ENCODE data around the gene GLS. TPM values are rescaled to one million over a fixed set of nuclear protein-coding genes. Genes with fewer than 3 reads are reported as not detected.

The GLS gene
- polyA plus RNA-seq, 3 donors, result 240 to 345 (median 296) TPM

- DNase-seq, result no peak
Measured at GRCh38 chr2:191012346-191012745, 131.7 kb downstream of the GLS start.

GRCh38 chr2:191012845-191013681, 132.4 kb downstream of the GLS start:
- no peak for DNase-seq

DNA sequence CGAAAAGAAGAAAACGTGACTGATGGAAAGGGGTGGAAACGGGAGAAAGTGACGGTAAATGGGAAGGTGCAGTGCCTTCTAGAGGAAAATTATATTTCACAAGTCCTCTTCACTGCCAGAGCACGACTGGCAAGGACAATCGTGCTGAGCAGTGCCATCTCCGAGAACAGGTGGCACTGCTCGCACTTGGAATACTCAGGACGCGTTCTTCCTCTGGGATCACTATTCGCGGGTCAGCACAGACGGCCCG, 133.0 kb downstream of the GLS start:
- DNase-seq, result no peak

DNA sequence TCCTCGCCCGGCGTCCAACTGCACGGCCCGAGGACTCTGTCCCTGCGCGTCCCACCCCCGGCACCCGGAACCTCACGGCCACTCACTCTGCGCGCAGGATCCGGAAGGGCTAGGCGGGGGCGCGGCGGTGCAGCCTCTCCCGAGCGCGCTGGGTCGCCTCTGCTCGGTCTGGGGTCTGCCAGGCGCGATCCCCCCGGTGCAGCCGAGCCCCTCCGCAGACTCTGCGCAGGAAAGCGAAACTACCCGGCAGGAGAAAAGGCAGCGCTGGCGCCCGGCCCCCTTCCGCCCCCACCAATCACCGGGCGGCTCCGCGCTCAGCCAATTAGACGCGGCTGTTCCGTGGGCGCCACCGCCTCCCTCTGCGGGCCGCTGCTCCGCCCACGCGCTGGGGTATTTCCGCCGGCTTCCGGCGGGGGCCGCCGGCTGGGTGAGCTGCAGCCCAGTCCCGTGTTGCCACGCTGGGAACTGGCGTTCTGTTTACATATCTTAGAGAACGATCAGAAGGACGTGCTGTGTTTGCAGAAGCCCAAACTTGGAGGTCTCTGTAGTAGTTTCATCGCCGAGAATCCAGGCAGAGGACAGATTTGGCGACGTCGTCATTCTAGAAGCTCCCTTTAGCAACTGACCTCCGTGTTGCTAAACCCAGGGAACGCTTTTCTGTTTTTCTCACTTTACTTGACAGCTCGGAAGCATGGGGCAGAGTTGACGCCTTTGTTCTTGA, 133.5 kb downstream of the GLS start, which contains the start of gene STAT1:
STAT1 (minus strand) TSS at position 240 of the 721 bp plus-strand sequence. CDS start 4,168 bp downstream, outside the sequence.
- peak; percentile 94 for DNase-seq

- no peak for DNase-seq
Measured at GRCh38 chr2:191014653-191015020, 134.0 kb downstream of the GLS start.

Other genes with a start within 250 kb of the GLS start
- 10 to 100 TPM; 57.2 to 67.9 (median 62.0) TPM for gene NAB1, start 231.7 kb upstream of the GLS start, polyA plus RNA-seq (ENCODE audit: insufficient read length in 3 of 3)
- gene STAT1, start 133.3 kb downstream of the GLS start, polyA plus RNA-seq (ENCODE audit: insufficient read length in 3 of 3), result 100 to 1,000 TPM; 135 to 155 (median 135) TPM